Astrocyte (in vitro differentiated cells and primary cell): ENCODE measurements around the gene HSPA1B.

ENCODE experiments used
- CTCF ChIP-seq: IDR thresholded peaks from 2 replicates; pipeline ENCODE4 v1.5.1; 2011; ENCODE audit warnings: low read depth, mild to moderate bottlenecking, inconsistent platforms, low read length, moderate library complexity; ENCODE audit not compliant: insufficient read depth
- EZH2 ChIP-seq: IDR thresholded peaks from 2 replicates; pipeline ENCODE4 v1.6.1; 2012; ENCODE audit warnings: mild to moderate bottlenecking, low read length, inconsistent platforms; ENCODE audit not compliant: insufficient read depth

- TF ChIP-seq CTCF (no peak), EZH2 (no peak)
Observed at GRCh38 chr6:31865205-31866118, 37.9 kb downstream of the HSPA1B start.
